HEK293 (cell line): ENCODE data around the gene CREBL2.

Source experiments
- ZNF121 ChIP-seq: fragments of 450-650 bp; formaldehyde crosslinking; IDR thresholded peaks from 2 replicates; pipeline ENCODE4 v1.5.1; 2016; ENCODE audit warnings: missing biosample characterization, missing genetic modification characterization
- ZNF146 ChIP-seq: fragments of 450-650 bp; formaldehyde crosslinking; IDR thresholded peaks from 2 replicates; pipeline ENCODE4 v1.5.1; 2016; ENCODE audit warnings: missing biosample characterization, missing genetic modification characterization
- ZNF580 ChIP-seq: fragments of 450-650 bp; formaldehyde crosslinking; IDR thresholded peaks from 2 replicates; pipeline ENCODE4 v1.5.1; 2016; ENCODE audit warnings: missing biosample characterization, missing genetic modification characterization

GRCh38 chr12:12600659-12601058 lies 11.0 kb upstream of the CREBL2 start:
- TF ChIP-seq ZNF121 (no peak), ZNF580 (tag by site-specific recombination) (no peak), ZNF146 (tag by site-specific recombination) (no peak)
